HG02678 (cell line): ENCODE data around the gene NUDT13.

Experiments
- ATAC-seq: cut with Tn5 transposase; IDR thresholded peaks from one replicate; pipeline ENCODE4 v1.9.1; 2021; ENCODE audit warnings: mild to moderate bottlenecking, moderate library complexity; ENCODE audit not compliant: unreplicated experiment

Gene NUDT13

DNA sequence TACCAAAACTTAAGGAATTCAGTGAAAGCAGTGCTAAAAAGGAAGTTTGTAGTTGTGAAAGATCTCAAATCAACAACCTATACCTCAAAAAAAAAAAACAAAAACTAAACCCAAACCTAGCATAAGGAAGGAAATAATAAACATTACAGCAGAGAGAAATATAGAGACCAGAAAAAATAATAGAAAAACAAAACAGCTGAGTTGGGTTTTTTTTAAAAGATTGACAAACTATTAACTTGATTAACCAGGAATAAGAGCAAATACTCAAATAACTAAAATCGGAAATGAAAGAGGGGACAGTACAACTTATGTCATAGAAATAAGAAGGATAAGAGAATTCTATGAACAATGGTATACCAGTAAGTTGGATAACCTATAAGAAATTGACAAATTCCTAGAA is 50.8 kb downstream of the NUDT13 start:
- no peak for ATAC-seq

GRCh38 chr10:73161662-73162061 is 51.4 kb downstream of the NUDT13 start:
- no peak for ATAC-seq

DNA sequence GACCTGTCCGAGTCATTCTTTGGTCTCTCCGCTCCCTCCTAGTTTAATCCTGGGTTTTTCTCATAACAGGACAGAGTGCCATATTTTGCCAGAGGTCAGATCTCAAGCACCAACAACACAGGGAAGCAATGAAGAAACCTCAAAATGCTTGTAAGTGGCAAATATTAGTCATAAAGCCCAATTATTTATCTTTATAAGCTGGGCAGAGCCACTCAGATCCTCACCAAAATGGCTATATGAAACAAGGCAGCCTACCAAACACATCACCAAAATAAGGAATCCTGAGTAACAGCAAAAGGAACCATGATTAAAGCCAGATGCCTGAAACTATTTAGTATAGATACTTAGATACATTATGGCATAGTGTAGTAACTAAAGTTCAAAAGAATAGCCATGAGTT is 52.8 kb downstream of the NUDT13 start:
- ATAC-seq = no peak

DNA sequence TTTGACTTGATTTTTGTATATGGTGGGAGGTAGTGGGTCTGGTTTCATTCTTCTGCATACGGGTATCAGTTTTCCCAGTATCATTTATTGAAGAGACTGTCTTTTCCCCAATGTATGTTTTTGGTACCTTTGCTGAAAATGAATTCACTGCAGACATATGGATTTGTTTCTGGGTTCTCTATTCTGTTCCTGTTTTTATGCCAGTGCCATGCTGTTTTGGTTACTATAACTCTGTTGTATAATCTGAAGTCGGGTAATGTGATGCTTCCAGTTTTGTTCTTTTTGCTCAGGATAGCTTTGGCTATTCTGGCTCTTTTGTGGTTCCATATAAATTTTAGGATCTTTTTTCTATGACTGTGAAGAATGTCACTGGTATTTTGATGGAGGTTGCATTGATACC is 56.7 kb downstream of the NUDT13 start:
- no peak for ATAC-seq

GRCh38 chr10:73167458-73167782 is 57.2 kb downstream of the NUDT13 start:
- no peak for ATAC-seq

GRCh38 chr10:73167783-73168464 is 57.7 kb downstream of the NUDT13 start, which contains the start of the genes ECD and FAM149B1:
Gene ECD, minus strand, starts transcription at chr10:73168008. Its CDS starts 4,071 bp downstream, at chr10:73163937.
Gene FAM149B1, plus strand, starts transcription at chr10:73168119. Its CDS starts 221 bp downstream, at chr10:73168340.
- peak; percentile 92 for ATAC-seq

- ATAC-seq = peak; percentile 3
Measured at GRCh38 chr10:73168465-73168803, 58.2 kb downstream of the NUDT13 start.

DNA sequence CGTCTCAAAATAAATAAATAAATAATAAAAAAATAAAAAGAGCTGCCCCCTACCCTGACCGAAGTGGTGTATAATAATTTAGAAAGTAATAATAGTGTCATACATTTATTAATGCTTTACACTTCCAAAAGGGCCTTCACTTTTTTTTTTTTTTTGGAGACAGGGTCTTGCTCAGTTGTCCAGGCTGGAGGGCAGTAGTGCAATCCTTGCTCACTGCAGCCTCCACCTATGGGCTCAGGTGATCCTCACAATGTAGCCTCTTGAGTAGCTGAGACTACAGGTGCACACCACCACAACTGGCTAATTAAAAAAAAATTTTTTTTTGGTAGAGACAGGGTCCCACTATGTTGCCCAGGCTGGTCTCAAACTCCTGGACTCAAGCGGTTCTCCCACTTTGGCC is 59.1 kb downstream of the NUDT13 start:
- no peak for ATAC-seq

GRCh38 chr10:73172867-73173266 is 62.6 kb downstream of the NUDT13 start:
- ATAC-seq = no peak

- no peak for ATAC-seq
Measured at GRCh38 chr10:73174148-73174925, 64.1 kb downstream of the NUDT13 start.
